Neural cell (in vitro differentiated cells): ENCODE data around the gene USP32. TPM values are rescaled to one million over a fixed set of nuclear protein-coding genes. Genes with fewer than 3 reads are reported as not detected.
"Not testable (repeated sequence)": the region's sequence is repeated elsewhere in the genome, so short reads cannot be mapped to it uniquely, and the experiment has no call there.

ENCODE experiments used
- H2AFZ ChIP-seq: fragments of 200-600, 300-800 bp; sonication (generic), shearing (Covaris generic); 2 replicates; pipeline ENCODE4 v1.6.0; 2014; ENCODE audit warnings: low read depth, mild to moderate bottlenecking, antibody characterized with exemption, low read length, moderate library complexity
- H3F3A ChIP-seq: fragments of 200-600 bp; shearing (Covaris generic); 2 replicates; pipeline ENCODE4 v1.6.1; 2016; ENCODE audit warnings: mild to moderate bottlenecking, moderate library complexity, mixed read lengths, antibody characterized with exemption, low read length; ENCODE audit not compliant: insufficient read depth, poor library complexity, severe bottlenecking
- H3K27ac ChIP-seq: fragments of 200-600, 300-800 bp; sonication (generic), shearing (Covaris generic); 2 replicates; pipeline ENCODE4 v1.5.1; 2014; ENCODE audit warnings: mild to moderate bottlenecking, low read length, moderate library complexity
- H3K27me3 ChIP-seq: fragments of 300-800, 200-600 bp; sonication (generic), shearing (Covaris generic); 2 replicates; pipeline ENCODE4 v1.6.0; 2014; ENCODE audit warnings: mild to moderate bottlenecking, low read depth, low read length, moderate library complexity; ENCODE audit not compliant: insufficient read depth
- H3K36me3 ChIP-seq: fragments of 300-800, 200-600 bp; sonication (generic), shearing (Covaris generic); 2 replicates; pipeline ENCODE4 v1.5.1; 2014; ENCODE audit warnings: mild to moderate bottlenecking, antibody characterized with exemption, low read length, moderate library complexity; ENCODE audit not compliant: insufficient read depth
- H3K4me2 ChIP-seq: fragments of 300-800, 200-600 bp; sonication (generic), shearing (Covaris generic); 2 replicates; pipeline ENCODE4 v1.6.0; 2014; ENCODE audit warnings: mild to moderate bottlenecking, low read length
- H3K4me3 ChIP-seq: fragments of 300-800, 200-600 bp; sonication (generic), shearing (Covaris generic); 2 replicates; pipeline ENCODE4 v1.5.1; 2014; ENCODE audit warnings: mild to moderate bottlenecking, low read length, moderate library complexity
- H3K79me2 ChIP-seq: fragments of 200-600 bp; shearing (Covaris generic); replicated peaks from 2 replicates; pipeline ENCODE4 v1.6.0; 2014; ENCODE audit warnings: mild to moderate bottlenecking, low read length, moderate library complexity; ENCODE audit not compliant: insufficient read depth
- H3K9ac ChIP-seq: fragments of 300-800, 200-600 bp; sonication (generic), shearing (Covaris generic); 2 replicates; pipeline ENCODE4 v1.6.1; 2016; ENCODE audit warnings: mild to moderate bottlenecking, low read length, mixed read lengths
- H3K9me2 ChIP-seq: fragments of 200-600 bp; shearing (Covaris generic); 2 replicates; pipeline ENCODE4 v1.6.1; 2016; ENCODE audit warnings: mild to moderate bottlenecking, low read length, mixed read lengths; ENCODE audit not compliant: insufficient read depth
- H3K9me3 ChIP-seq: fragments of 200-600, 300-800 bp; sonication (generic), shearing (Covaris generic); 2 replicates; pipeline ENCODE4 v1.6.1; 2016; ENCODE audit warnings: mild to moderate bottlenecking, mixed run types, low read length, moderate library complexity, mixed read lengths
- H4K20me1 ChIP-seq: fragments of 200-600 bp; shearing (Covaris generic); 2 replicates; pipeline ENCODE4 v1.6.1; 2016; ENCODE audit warnings: mild to moderate bottlenecking, mixed run types; ENCODE audit not compliant: insufficient read depth
- CTCF ChIP-seq: fragments of 450-650 bp; IDR thresholded peaks from 2 replicates; pipeline ENCODE4 v1.5.1; 2014; ENCODE audit warnings: antibody characterized with exemption, mild to moderate bottlenecking, moderate library complexity; ENCODE audit not compliant: poor library complexity, severe bottlenecking
- EP300 ChIP-seq: fragments of 450-650 bp; conservative IDR thresholded peaks from 2 replicates; pipeline ENCODE4 v1.6.1; 2014; ENCODE audit warnings: antibody characterized with exemption, mild to moderate bottlenecking, moderate library complexity; ENCODE audit not compliant: poor library complexity, severe bottlenecking
- EZH2 ChIP-seq: fragments of 200-600, 300-800 bp; shearing (Covaris generic), sonication (generic); IDR thresholded peaks from 2 replicates; pipeline ENCODE4 v1.6.1; 2014; ENCODE audit warnings: antibody characterized with exemption, low read length, borderline replicate concordance, mild to moderate bottlenecking; ENCODE audit not compliant: insufficient read depth, poor library complexity, severe bottlenecking
- MXI1 ChIP-seq: fragments of 450-650 bp; conservative IDR thresholded peaks from 2 replicates; pipeline ENCODE4 v1.6.1; 2014; ENCODE audit warnings: antibody characterized with exemption, mild to moderate bottlenecking; ENCODE audit not compliant: poor library complexity, severe bottlenecking
- POLR2AphosphoS5 ChIP-seq: IDR thresholded peaks from 2 replicates; pipeline ENCODE4 v1.6.1; 2012
- RAD21 ChIP-seq: fragments of 450-650 bp; conservative IDR thresholded peaks from 2 replicates; pipeline ENCODE4 v1.6.1; 2014; ENCODE audit warnings: antibody characterized with exemption, mild to moderate bottlenecking, moderate library complexity
- REST ChIP-seq: IDR thresholded peaks from 2 replicates; pipeline ENCODE4 v1.6.1; 2012; ENCODE audit warnings: borderline replicate concordance
- SMC3 ChIP-seq: fragments of 450-650 bp; conservative IDR thresholded peaks from 2 replicates; pipeline ENCODE4 v1.6.1; 2014; ENCODE audit warnings: antibody characterized with exemption, mild to moderate bottlenecking, moderate library complexity; ENCODE audit not compliant: poor library complexity
- TAF1 ChIP-seq: IDR thresholded peaks from 2 replicates; pipeline ENCODE4 v1.6.1; 2012; ENCODE audit warnings: low read depth
- polyA plus RNA-seq: library from polyadenylated mRNA; depleted of rRNA; stranded (reverse); fragments of >200 nt; gene quantifications from 2 replicates; pipeline ENCODE4 v1.2.3, GENCODE V29; 2014

The USP32 gene
- polyA plus RNA-seq, 1 donor from 2014 or later = 25.7 TPM

DNA sequence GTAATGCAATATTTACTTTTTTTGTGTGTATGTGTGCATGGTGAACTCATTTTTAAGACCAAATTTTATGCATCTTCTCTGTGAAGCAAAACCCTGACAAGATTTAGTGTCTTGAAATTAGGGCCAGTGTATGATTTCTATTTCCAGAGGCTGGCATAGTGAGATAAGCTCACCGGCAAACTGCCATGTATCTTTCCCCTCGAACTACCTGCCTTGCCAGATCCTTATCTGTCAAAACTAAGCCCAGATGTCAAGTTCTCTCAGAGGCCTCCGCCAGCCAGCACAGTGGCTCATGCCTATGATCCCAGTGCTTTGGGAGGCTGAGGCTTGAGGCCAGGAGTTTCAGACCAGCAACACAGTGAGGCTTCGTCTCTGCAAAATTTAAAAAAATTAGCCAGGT lies 10.0 kb downstream of the USP32 start:
- H3K9me2 ChIP-seq = no peaks in the 10 kb centered on the region
- no peak overlapping the region for H3K4me2 ChIP-seq
- H3K27ac ChIP-seq = no peak overlapping the region
- H4K20me1 ChIP-seq = no peaks in the 10 kb centered on the region
- no peak overlapping the region for H3K4me3 ChIP-seq
- H2AFZ ChIP-seq = no peak overlapping the region
- peaks cover 14% of the 10 kb centered on the region for H3K79me2 ChIP-seq
- TF ChIP-seq REST (no peak), RAD21 (no peak), CTCF (no peak), SMC3 (no peak), MXI1 (no peak), POLR2AphosphoS5 (no peak), TAF1 (no peak), EZH2 (no peak), EP300 (no peak)
- no peaks in the 10 kb centered on the region for H3K9me3 ChIP-seq
- no peaks in the 10 kb centered on the region for H3K27me3 ChIP-seq
- no peaks in the 10 kb centered on the region for H3F3A ChIP-seq
- no peak overlapping the region for H3K9ac ChIP-seq
- H3K36me3 ChIP-seq = no peaks in the 10 kb centered on the region

DNA sequence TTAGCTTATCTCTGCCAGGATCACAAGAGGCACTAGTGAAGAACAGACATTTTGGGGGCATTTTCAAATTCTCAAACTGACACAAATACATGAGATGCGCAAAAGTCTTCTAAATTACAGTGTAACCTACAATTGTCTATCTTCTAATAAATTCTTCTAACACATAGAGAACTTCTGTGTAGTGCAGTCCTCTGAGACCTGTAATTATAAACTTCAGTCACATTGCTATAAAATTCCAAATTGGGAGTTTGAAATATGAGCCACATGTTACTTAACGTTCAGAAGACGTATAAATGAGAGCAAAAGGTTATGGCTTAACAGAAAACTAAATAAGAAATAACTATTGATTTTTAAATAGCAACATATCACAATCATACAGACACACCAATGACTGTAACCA lies 12.5 kb downstream of the USP32 start:
- not testable (repeated sequence) for H3K9ac ChIP-seq, H3K9me2 ChIP-seq, H3K79me2 ChIP-seq, H3K9me3 ChIP-seq, H3K4me3 ChIP-seq, H4K20me1 ChIP-seq, H3F3A ChIP-seq, H3K27ac ChIP-seq, H2AFZ ChIP-seq, H3K36me3 ChIP-seq, H3K27me3 ChIP-seq, H3K4me2 ChIP-seq

- H3K79me2 ChIP-seq, H3K4me3 ChIP-seq, H3K27me3 ChIP-seq, H3K9ac ChIP-seq, H3K27ac ChIP-seq, H4K20me1 ChIP-seq, H2AFZ ChIP-seq, H3F3A ChIP-seq, H3K36me3 ChIP-seq, H3K9me3 ChIP-seq, H3K4me2 ChIP-seq, H3K9me2 ChIP-seq: not testable (repeated sequence)
Observed at GRCh38 chr17:60378187-60378586, 13.7 kb downstream of the USP32 start.
